Stimulated activated CD8-positive, alpha-beta memory T cell treated with anti-CD3 and anti-CD28 coated beads, Interleukin-12 subunit alpha, Interleukin-12 subunit beta, amount 100 ng/mL, for 24 hours (primary cell): Measurements from ENCODE around the gene SPTBN5.

Experiments used
- DNase-seq: peaks from one replicate; pipeline ENCODE4 v3.0.0-alpha.2; 2020; ENCODE audit errors: extremely low read depth

SPTBN5 gene

GRCh38 chr15:41883484-41883825 is 10.4 kb downstream of the SPTBN5 start:
- no peak for DNase-seq

- DNase-seq = no peak
These were observed 11.0 kb downstream of the SPTBN5 start for GRCh38 chr15:41882689-41883483.

- no peak for DNase-seq
These were observed 11.7 kb downstream of the SPTBN5 start for GRCh38 chr15:41881920-41882688.

GRCh38 chr15:41881550-41881919 is 12.3 kb downstream of the SPTBN5 start:
- no peak for DNase-seq

- DNase-seq = no peak
These were observed 12.8 kb downstream of the SPTBN5 start for GRCh38 chr15:41881086-41881485.

GRCh38 chr15:41880156-41880877 is 13.5 kb downstream of the SPTBN5 start:
- DNase-seq = no peak

- DNase-seq = no peak
These were observed 14.5 kb downstream of the SPTBN5 start for GRCh38 chr15:41879321-41879845.

- DNase-seq = no peak
These were observed 15.5 kb downstream of the SPTBN5 start for GRCh38 chr15:41878355-41878699.

GRCh38 chr15:41877631-41878354 is 16.1 kb downstream of the SPTBN5 start:
- DNase-seq = no peak

GRCh38 chr15:41876689-41877088 is 17.2 kb downstream of the SPTBN5 start:
- no peak for DNase-seq

- no peak for DNase-seq
These were observed 17.8 kb downstream of the SPTBN5 start for GRCh38 chr15:41876007-41876406.

- no peak for DNase-seq
These were observed 19.1 kb downstream of the SPTBN5 start for GRCh38 chr15:41874736-41875135.

- no peak for DNase-seq
These were observed 20.1 kb downstream of the SPTBN5 start for GRCh38 chr15:41873711-41874110.

- DNase-seq = no peak
These were observed 21.6 kb downstream of the SPTBN5 start for GRCh38 chr15:41872166-41872747.

- DNase-seq = no peak
These were observed 22.5 kb downstream of the SPTBN5 start for GRCh38 chr15:41871175-41871905.

- DNase-seq = peak; percentile 19
These were observed 23.2 kb downstream of the SPTBN5 start for GRCh38 chr15:41870689-41871081.

- no peak for DNase-seq
These were observed 23.8 kb downstream of the SPTBN5 start for GRCh38 chr15:41869770-41870688.

GRCh38 chr15:41868321-41868720 is 25.5 kb downstream of the SPTBN5 start:
- DNase-seq = no peak

- DNase-seq = no peak
These were observed 26.8 kb downstream of the SPTBN5 start for GRCh38 chr15:41866872-41867579.
